Effector memory CD8-positive, alpha-beta T cell (primary cell): Measurements from ENCODE around the gene INPPL1.
"Not testable (repeated sequence)": the region's sequence is repeated elsewhere in the genome, so short reads cannot be mapped to it uniquely, and the experiment has no call there.

Experiments used
- ATAC-seq: fragments of 150-1000 bp; cut with Tn5 transposase; replicated peaks from 2 replicates; pipeline ENCODE4 v1.10.0; 2021; ENCODE audit warnings: mild to moderate bottlenecking, moderate library complexity
- DNase-seq, 3 experiments: peaks; one replicate each; pipeline ENCODE4 v3.0.0; 2021
- H3K27ac Mint-ChIP-seq, 2 donors: one replicate each; pipeline ENCODE4 v1.8.0; 2022; ENCODE audit warnings: mild to moderate bottlenecking in 2 of 2, mixed read lengths in 2 of 2, moderate library complexity in 2 of 2
- H3K27me3 Mint-ChIP-seq, 2 donors: one replicate each; pipeline ENCODE4 v1.8.0; 2022; ENCODE audit warnings: mixed read lengths in 2 of 2
- H3K36me3 Mint-ChIP-seq: one replicate; pipeline ENCODE4 v1.8.0; 2022; ENCODE audit warnings: mild to moderate bottlenecking, moderate library complexity, mixed read lengths; ENCODE audit not compliant: insufficient read depth
- H3K4me1 Mint-ChIP-seq, 2 donors: one replicate each; pipeline ENCODE4 v1.8.0; 2022; ENCODE audit warnings: low read depth in 2 of 2, mixed read lengths in 2 of 2
- H3K4me3 Mint-ChIP-seq, 2 donors: one replicate each; pipeline ENCODE4 v1.8.0; 2022; ENCODE audit warnings: mild to moderate bottlenecking in 2 of 2, mixed read lengths in 2 of 2, moderate library complexity in 2 of 2
- H3K9me3 Mint-ChIP-seq, 2 donors: one replicate each; pipeline ENCODE4 v1.8.0; 2022; ENCODE audit warnings: mixed read lengths in 2 of 2

Gene INPPL1

GRCh38 chr11:72250661-72251464 lies 26.3 kb downstream of the INPPL1 start:
- DNase-seq (no peak), ATAC-seq (no peak)
- Mint-ChIP-seq H3K27ac (no peak overlapping the region), H3K36me3 (no peaks in the 10 kb centered on the region), H3K4me3 (no peak overlapping the region), H3K4me1 (no peaks in the 10 kb centered on the region), H3K27me3 (peaks cover 25 to 50% of the 10 kb centered on the region in 2 donors), H3K9me3 (no peaks in the 10 kb centered on the region)

GRCh38 chr11:72251614-72252013 lies 27.0 kb downstream of the INPPL1 start:
- no peak overlapping the region for H3K27ac Mint-ChIP-seq
- peaks cover 25 to 50% of the 10 kb centered on the region in 2 donors for H3K27me3 Mint-ChIP-seq
- H3K9me3 Mint-ChIP-seq: no peaks in the 10 kb centered on the region
- no peaks in the 10 kb centered on the region for H3K4me1 Mint-ChIP-seq
- H3K4me3 Mint-ChIP-seq: no peak overlapping the region
- H3K36me3 Mint-ChIP-seq: no peaks in the 10 kb centered on the region
- DNase-seq (no peak), ATAC-seq (no peak)

GRCh38 chr11:72253392-72253791 lies 28.8 kb downstream of the INPPL1 start:
- Mint-ChIP-seq H3K4me3 (no peak overlapping the region), H3K4me1 (no peaks in the 10 kb centered on the region), H3K27ac (no peak overlapping the region), H3K9me3 (no peaks in the 10 kb centered on the region), H3K27me3 (peaks cover 22 to 50% of the 10 kb centered on the region in 2 donors), H3K36me3 (no peaks in the 10 kb centered on the region)
- ATAC-seq: no peak
- DNase-seq: no peak

- H3K4me1 Mint-ChIP-seq: no peaks in the 10 kb centered on the region
- no peaks in the 10 kb centered on the region for H3K36me3 Mint-ChIP-seq
- H3K9me3 Mint-ChIP-seq: no peaks in the 10 kb centered on the region
- no peak overlapping the region for H3K4me3 Mint-ChIP-seq
- no peak for ATAC-seq
- no peak for DNase-seq
- H3K27me3 Mint-ChIP-seq: peaks cover 19 to 47% of the 10 kb centered on the region in 2 donors
- H3K27ac Mint-ChIP-seq: no peak overlapping the region
These were observed 29.9 kb downstream of the INPPL1 start for GRCh38 chr11:72254299-72254993.

- no peaks in the 10 kb centered on the region for H3K9me3 Mint-ChIP-seq
- no peaks in the 10 kb centered on the region for H3K4me1 Mint-ChIP-seq
- H3K27me3 Mint-ChIP-seq: peaks cover 6 to 36% of the 10 kb centered on the region in 2 donors
These were observed 33.0 kb downstream of the INPPL1 start for GRCh38 chr11:72257570-72257969.

GRCh38 chr11:72259490-72259889 lies 34.9 kb downstream of the INPPL1 start:
- no peaks in the 10 kb centered on the region for H3K9me3 Mint-ChIP-seq
- ATAC-seq (no peak), DNase-seq (no peak)
- peaks cover 18 to 38% of the 10 kb centered on the region in 2 donors for H3K27me3 Mint-ChIP-seq
- no peaks in the 10 kb centered on the region for H3K4me1 Mint-ChIP-seq
- no peak overlapping the region for H3K27ac Mint-ChIP-seq
- peaks cover 3% of the 10 kb centered on the region for H3K36me3 Mint-ChIP-seq
- H3K4me3 Mint-ChIP-seq: no peak overlapping the region

More at GRCh38 chr11:72257570-72257969, 33.0 kb downstream of the INPPL1 start:
- Mint-ChIP-seq H3K4me3 (no peak overlapping the region), H3K27ac (no peak overlapping the region), H3K36me3 (peaks cover 3% of the 10 kb centered on the region)
- ATAC-seq (no peak), DNase-seq (no peak)

GRCh38 chr11:72260574-72260973 lies 36.0 kb downstream of the INPPL1 start:
- H3K4me3 Mint-ChIP-seq: no peak overlapping the region
- ATAC-seq (no peak), DNase-seq (no peak)
- no peaks in the 10 kb centered on the region for H3K4me1 Mint-ChIP-seq
- peaks cover 22 to 42% of the 10 kb centered on the region in 2 donors for H3K27me3 Mint-ChIP-seq
- no peaks in the 10 kb centered on the region for H3K9me3 Mint-ChIP-seq
- H3K27ac Mint-ChIP-seq: no peak overlapping the region
- H3K36me3 Mint-ChIP-seq: peaks cover 3% of the 10 kb centered on the region

GRCh38 chr11:72263361-72263760 lies 38.8 kb downstream of the INPPL1 start:
- H3K4me3 Mint-ChIP-seq: no peak overlapping the region
- H3K27ac Mint-ChIP-seq: no peak overlapping the region
- H3K4me1 Mint-ChIP-seq: no peaks in the 10 kb centered on the region
- no peaks in the 10 kb centered on the region for H3K9me3 Mint-ChIP-seq
- peaks cover 28 to 51% of the 10 kb centered on the region in 2 donors for H3K27me3 Mint-ChIP-seq
- H3K36me3 Mint-ChIP-seq: peaks cover 3% of the 10 kb centered on the region
- ATAC-seq: no peak
- DNase-seq: no peak

- DNase-seq (no peak), ATAC-seq (no peak)
- Mint-ChIP-seq H3K36me3 (peaks cover 7% of the 10 kb centered on the region), H3K9me3 (no peaks in the 10 kb centered on the region), H3K27me3 (peaks cover 33 to 56% of the 10 kb centered on the region in 2 donors), H3K4me3 (no peak overlapping the region), H3K27ac (no peak overlapping the region), H3K4me1 (peaks cover 7 to 9% of the 10 kb centered on the region in 2 donors)
These were observed 41.4 kb downstream of the INPPL1 start for GRCh38 chr11:72265951-72266350.

GRCh38 chr11:72266960-72267359 lies 42.4 kb downstream of the INPPL1 start:
- H3K27me3 Mint-ChIP-seq: peaks cover 33 to 59% of the 10 kb centered on the region in 2 donors
- H3K27ac Mint-ChIP-seq, H3K4me3 Mint-ChIP-seq, DNase-seq, ATAC-seq, H3K36me3 Mint-ChIP-seq, H3K4me1 Mint-ChIP-seq, H3K9me3 Mint-ChIP-seq: not testable (repeated sequence)

GRCh38 chr11:72267956-72268617 lies 43.5 kb downstream of the INPPL1 start:
- no peak for DNase-seq
- no peak overlapping the region for H3K4me3 Mint-ChIP-seq
- no peaks in the 10 kb centered on the region for H3K9me3 Mint-ChIP-seq
- H3K27me3 Mint-ChIP-seq: peaks cover 26 to 57% of the 10 kb centered on the region in 2 donors
- no peak for ATAC-seq
- peaks cover 3% of the 10 kb centered on the region for H3K36me3 Mint-ChIP-seq
- H3K4me1 Mint-ChIP-seq: peaks cover 7 to 9% of the 10 kb centered on the region in 2 donors
- H3K27ac Mint-ChIP-seq: no peak overlapping the region

- DNase-seq: no peak
- no peak for ATAC-seq
- no peak overlapping the region for H3K27ac Mint-ChIP-seq
- H3K27me3 Mint-ChIP-seq: peaks cover 18 to 52% of the 10 kb centered on the region in 2 donors
- no peaks in the 10 kb centered on the region for H3K9me3 Mint-ChIP-seq
- no peak overlapping the region for H3K4me3 Mint-ChIP-seq
- peaks cover 7 to 9% of the 10 kb centered on the region in 2 donors for H3K4me1 Mint-ChIP-seq
- peaks cover 3% of the 10 kb centered on the region for H3K36me3 Mint-ChIP-seq
These were observed 47.4 kb downstream of the INPPL1 start for GRCh38 chr11:72271980-72272379.

GRCh38 chr11:72274435-72274834 lies 49.9 kb downstream of the INPPL1 start:
- H3K4me3 Mint-ChIP-seq: no peak overlapping the region
- ATAC-seq (no peak), DNase-seq (no peak)
- H3K27ac Mint-ChIP-seq: no peak overlapping the region
- no peaks in the 10 kb centered on the region for H3K9me3 Mint-ChIP-seq
- H3K36me3 Mint-ChIP-seq: peaks cover 3% of the 10 kb centered on the region
- peaks cover 20 to 66% of the 10 kb centered on the region in 2 donors for H3K27me3 Mint-ChIP-seq
- H3K4me1 Mint-ChIP-seq: peaks cover 6 to 7% of the 10 kb centered on the region in 2 donors
